Kasumi-1 (cell line): ENCODE results near the gene XRCC2.
"Not testable (repeated sequence)": the region's sequence is repeated elsewhere in the genome, so short reads cannot be mapped to it uniquely, and the experiment has no call there.

Source experiments
- DNase-seq, 2 experiments: peaks; one replicate each; lab custom pipeline; 2025; lab: John Stamatoyannopoulos, UW

XRCC2 gene

DNA sequence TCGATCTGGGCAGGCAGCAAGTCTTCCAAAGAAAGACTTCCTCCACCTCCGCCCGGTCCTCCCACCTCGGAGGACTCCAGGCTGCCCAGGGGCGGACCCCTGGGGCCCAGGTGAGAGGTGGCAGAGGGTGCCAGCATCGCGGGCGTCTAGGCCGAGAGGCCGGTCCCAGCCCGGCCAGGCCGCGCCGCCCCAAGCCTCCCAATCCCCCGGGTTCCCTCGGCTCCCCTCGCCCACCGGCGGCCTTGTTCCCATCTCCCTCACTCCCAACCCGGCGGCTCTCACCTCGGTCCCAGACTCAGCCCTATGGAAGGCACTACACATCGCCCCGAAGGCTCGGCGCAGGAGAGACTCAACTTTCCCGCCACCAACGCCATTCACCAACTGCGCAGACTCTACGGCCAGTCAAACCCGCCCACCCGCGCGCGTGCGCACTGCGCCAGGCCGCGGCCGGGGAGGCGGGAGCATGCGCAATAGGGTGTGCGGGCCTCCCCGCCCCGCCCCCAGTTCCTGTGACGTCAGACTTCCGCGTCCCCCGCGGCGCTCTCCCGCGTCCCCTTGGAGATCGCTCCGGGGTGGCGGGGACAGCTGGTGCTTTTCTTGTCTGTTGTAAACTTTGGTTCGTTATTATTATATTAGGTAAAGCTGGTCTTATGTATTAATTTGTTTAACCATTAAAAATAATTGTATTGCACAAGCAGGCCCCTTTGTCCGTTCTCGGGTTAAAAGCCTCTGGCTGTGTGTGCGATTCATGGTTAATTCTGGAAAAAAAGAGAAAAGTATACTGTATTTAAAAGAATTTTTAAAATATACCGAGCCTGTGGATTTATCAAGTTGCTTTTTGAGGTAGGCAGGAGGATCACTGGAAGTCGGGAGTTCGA, at the start of gene XRCC2:
TSS of gene XRCC2 (minus strand) at position 383 of the 878 bp plus-strand sequence. CDS start at position 321, 62 bp downstream.
- peak; percentile 75 to 77 for DNase-seq

DNA sequence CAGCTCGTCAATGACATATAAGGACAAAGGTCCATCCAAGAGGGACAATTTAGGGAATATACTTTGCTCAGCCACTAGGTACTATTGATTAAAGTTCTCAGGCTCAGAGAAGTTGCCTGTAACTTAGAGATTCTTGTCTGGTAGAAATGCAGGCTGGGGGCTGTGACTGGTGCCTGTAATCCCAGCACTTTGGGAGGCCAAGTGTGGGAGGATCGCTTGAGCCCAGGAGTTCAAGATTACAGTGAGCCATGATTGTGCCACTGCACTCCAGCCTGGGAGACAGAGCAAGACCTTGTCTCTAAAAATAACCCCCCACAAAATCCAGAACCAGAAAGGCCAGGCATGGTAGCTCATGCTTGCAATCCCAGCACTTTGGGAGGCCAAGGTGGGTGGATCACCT, 47.4 kb upstream of the XRCC2 start:
- DNase-seq: no peak

DNA sequence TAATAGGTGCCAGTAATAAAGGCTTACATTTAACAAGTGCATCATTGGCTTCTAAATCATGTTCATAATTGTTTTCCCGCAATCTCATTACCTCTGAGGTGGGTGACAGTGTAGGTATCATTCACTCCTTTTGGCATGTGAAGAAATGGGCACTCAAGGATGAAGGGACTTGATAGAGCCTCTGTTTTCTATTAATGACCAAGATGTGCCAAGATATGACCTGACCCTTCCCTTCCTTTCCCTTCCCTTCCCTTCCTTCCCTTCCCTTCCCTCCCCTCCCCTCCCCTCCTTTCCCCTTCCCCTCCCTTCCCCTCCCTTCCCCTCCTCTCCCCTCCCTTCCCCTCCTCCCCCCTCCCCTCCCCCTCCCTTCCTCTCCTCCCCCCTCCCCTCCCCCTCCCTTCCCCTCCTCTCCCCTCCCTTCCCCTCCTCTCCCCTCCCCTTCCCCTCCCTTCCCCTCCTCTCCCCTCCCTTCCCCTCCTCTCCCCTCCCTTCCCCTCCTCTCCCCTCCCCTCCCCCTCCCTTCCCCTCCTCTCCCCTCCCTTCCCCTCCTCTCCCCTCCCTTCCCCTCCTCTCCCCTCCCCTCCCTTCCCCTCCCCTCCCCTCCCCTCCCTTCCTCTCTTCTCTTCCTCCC, 36.6 kb upstream of the XRCC2 start:
- DNase-seq: not testable (repeated sequence)

DNA sequence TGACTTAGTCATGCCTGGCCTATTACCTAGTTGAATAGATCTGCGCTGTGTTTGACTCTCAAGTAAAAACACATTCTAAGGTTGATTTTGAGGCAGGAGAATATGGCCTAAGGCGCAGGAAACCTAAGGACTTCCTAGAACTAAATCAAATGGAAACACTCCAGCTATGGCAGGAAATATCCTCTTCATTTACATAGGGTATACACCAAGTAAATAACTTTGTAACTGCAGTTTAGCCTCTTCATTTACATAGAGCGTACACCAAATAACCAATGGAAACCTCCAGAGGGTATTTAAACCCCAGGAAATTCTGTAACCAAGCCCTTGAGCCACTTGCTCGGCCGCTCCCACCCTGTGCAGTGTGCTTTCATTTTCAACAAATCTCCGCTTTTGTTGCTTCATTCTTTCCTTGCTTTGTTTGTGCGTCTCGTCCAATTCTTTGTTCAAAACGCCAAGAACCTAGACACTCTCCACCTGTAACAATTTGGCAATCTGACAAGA, 35.6 kb upstream of the XRCC2 start:
- no peak for DNase-seq

DNA sequence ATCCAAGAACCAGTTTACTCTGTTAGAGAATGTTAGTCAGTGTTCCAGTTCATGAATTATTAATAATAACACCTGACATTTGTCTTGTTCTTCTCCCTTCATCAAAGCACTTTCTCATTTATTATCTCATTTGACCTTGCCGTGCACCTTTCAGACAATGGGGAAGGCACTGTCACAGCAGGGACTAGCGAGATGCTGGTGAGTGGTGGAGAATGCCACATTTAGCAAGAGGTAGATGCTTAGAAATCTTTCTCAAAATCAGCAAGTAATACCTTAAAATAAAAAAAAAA, 34.2 kb upstream of the XRCC2 start:
- DNase-seq: no peak

DNA sequence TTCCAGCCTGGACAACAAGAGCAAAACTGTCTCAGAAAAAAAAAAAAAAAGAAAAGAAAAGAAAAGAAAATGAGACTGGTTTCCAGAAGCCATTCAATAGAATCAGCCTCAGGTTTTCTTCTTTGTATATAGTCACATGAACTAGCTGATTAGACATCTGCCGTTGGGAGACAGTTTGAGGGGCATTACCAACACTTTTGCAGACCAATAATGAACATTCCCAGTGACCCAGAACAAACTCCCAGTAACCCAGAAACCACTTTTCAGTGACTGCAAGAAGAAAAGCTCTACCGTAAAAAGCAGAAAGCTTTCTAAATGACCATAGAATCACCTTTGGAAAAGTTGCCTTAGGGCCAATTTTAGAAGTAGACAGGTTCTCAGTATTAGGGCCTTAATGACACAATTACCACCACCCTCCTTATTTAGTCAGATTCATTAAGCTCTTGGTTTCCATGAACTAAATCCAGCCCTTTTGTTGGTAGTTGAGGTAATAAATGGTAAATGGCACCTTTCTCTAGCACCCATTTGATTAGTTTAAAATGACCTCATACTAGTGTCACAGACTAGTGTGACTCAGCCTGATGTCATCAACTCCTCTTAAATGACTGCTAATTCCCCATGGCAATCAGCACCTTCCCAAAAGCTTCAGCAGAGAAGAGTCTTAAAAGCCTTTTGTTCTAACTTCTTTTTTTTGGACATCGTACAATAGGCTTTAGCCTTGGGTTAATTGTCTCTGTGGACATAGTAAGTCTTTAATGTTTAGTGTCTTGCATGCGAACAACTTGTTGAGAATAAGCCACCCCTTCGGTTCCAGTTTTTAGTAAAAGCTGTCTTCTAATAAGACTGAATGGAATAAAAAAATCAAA, 33.6 kb upstream of the XRCC2 start:
- DNase-seq: no peak

DNA sequence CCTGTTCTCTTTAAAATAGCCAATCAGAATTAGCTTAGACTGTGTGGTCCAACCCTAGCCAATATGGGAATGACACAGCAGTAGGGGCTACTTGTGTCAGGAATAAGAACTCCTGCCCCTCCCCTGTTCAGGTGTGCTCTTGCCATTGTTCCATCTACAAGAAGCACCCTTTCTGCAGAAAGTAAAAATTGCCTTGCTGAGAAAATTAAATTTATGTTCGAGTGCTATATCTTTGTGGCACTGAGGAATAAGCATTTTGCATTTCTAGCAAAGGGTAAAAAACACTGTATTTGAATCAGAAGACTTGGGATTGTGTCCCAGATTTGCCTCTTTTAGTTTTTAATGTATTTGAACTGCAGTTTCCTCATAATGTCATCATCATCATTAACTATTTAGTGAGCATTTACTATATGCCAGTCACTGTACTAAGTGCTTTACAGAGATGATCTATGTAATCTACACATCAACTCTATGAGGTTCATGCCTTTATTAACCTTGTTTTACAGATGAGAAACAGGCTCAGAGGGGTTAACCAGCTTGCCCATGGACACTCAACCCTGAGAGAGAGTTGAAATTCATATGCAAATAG, 28.9 kb upstream of the XRCC2 start:
- DNase-seq: no peak

DNA sequence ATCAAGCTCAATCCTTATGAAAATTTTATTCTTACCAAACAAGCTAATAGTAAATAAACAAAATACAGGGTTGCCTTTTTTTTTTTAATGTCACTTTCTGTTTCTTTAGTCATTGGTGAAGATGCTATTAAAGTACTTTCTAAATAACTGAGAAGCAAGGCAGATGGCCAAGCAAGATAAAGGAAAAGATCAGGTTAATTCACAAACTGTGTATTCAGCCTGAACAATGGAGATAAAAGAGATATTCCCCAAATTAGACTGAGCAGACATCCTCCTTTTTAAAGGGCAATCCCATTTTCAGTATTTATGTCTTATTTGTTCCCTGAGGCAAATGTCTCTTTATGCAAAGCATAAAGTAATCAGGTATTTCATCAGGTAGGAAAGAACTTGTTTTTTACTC, 23.1 kb upstream of the XRCC2 start:
- DNase-seq: no peak

DNA sequence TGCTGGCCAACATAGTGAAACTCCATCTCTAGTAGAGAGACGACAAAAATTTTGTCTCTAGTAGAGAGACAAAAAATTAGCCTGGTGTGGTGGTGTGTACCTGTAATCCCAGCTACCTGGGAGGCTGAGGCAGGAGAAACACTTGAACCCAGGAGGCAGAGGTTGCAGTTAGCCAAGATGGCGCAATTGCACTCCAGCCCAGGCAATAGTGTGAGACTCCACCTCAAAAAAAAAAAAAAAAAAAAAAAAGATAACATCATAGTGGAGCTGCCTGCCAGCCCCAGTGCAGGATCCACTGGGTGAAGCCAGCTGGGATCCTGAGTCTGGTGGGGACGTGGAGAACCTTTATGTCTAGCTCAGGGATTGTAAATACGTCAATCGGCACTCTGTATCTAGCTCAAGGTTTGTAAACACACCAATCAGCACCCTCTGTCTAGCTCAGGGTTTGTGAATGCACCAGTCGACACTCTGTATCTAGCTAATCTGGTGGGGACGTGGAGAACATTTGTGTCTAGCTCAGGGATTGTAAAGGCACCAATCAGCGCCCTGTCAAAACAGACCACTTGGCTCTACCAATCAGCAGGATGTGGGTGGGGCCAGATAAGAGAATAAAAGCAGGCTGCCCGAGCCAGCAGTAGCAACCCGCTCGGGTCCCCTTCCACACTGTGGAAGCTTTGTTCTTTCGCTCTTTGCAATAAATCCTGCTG, 21.5 kb upstream of the XRCC2 start:
- DNase-seq: not testable (repeated sequence)

DNA sequence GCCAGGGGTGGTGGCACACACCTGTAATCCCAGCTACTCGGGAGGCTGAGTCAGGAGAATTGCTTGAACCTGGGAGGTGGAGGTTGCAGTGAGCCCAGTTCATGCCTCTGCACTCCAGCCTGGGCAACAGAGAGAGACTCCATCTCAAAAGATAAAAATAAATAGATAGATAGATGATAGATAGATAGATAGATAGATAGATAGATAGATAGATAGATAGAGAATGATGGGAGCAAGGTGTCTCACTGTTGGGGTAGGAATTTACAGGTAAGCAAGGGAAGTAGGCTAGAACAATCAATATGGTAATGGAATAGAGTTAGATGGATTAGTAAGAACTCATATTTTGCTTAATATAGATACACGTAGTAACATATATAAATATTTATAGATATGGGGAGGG, 16.3 kb upstream of the XRCC2 start:
- DNase-seq: not testable (repeated sequence)

DNA sequence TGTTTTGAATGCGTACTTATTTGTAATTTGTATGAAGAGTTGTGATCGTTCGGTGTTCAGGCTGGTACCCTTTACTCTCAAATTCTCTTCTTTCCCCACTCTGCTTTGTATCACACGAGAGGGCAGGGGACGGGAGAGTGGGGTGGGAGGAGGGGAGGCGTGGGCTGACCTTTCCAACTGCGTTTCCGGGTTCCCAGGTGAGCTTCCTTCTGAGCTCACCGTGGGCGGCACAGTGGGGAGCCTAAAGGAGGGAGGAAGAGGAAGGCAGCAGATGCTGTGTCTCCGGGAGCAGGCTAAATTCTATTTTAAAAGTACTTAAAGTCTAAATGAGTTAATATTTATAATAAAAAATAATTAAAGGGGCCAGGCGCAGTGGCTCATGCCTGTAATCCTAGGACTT, 7.4 kb upstream of the XRCC2 start:
- no peak for DNase-seq

DNA sequence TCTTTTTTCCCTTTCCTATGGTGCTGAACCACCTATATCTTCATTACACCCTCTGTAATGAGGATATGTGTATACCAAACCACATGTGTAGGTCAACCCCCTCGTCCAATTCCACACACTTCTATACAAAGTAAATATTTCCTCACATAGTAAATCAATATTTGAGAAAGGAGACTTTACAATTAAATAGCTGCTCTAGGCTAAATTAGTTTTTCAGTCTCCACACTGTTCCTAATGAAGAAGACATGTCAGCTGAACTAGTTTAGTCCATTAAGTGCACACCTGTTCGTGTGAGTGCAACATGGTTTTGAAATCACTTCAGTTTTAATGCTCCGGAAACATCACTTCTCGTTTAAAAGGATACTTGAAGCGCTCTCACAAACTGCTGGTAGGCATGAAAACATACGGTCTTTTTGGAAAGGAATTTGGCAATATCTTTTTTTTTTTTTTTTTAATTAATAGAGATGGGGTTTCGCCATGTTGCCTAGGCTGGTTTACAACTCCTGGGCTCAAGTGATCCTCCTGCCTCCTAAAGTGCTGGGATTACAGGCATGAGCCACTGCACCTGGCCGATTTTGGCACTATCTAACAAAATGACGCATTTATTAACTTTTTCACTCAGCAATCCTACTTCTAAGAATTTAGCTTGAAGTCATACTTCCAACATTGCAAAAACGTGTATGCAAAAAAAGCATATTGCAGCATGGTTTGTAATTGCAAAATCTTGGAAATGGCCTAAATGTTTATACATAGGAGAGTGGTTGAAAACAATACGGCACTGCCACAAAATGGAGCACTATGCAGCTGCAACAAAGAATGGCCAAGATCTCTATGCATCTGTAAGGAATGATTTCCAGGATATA, 2.1 kb upstream of the XRCC2 start:
- no peak for DNase-seq

DNA sequence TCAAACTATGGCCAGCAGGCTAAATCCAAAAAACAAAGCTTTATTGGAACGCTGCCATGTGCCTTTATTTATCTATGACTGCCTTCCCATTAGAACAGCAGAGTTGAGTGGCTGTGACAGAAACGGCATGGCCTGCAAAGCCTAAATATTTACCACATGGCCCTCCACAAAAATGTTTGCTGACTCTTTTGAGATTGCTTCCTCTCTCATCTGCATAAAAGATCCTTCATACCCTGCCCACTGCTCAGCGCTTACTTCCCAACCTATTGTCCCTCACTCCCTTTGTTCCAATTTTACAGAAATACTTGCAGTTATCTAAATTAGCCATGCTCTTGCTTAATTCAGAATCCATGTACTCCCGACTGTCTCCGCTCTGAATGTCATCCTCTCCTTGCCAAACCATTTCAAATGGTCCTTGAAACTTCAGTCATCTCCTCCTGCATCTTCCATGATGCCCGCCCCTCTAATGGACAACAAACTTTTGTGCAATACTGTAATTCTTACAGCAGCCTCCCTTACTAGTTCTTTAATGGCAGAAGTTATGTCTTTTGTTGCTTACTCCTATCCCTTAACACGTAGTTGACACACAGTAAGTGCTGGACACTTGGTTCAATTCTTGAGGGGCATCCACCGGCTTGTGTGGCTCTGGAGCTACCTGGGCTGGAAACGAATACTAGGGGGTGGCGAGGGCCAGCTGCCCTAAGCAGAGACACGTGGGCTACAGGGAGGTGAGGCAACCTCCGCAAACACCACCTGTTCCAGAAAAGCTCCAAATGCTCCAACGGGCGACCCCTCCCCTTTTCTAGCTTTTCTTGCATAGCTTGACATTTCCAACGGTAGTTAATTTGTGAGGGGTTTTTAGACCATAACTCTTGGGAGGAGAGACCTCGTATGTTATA, 832 bp downstream of the XRCC2 start:
- DNase-seq: peak; percentile 38 to 53

DNA sequence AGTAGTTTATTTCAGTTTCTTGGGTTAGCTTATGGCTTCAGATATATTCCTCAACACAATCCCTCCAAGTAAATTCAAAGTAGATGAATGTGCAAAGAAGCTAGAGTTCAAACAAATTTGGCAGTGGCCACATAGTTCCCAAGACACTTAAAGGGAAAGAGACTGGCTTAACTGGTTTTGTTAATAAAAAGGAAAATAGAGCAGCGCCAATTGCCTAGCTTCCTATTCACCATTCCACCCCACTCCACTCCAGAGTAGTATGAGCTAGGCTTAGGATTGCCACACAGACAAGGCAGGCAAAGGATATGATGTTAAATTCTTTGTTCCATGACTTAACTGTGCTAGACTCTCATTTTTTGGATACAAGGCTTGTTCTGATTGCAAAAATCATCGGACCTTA, 2.0 kb downstream of the XRCC2 start:
- no peak for DNase-seq

DNA sequence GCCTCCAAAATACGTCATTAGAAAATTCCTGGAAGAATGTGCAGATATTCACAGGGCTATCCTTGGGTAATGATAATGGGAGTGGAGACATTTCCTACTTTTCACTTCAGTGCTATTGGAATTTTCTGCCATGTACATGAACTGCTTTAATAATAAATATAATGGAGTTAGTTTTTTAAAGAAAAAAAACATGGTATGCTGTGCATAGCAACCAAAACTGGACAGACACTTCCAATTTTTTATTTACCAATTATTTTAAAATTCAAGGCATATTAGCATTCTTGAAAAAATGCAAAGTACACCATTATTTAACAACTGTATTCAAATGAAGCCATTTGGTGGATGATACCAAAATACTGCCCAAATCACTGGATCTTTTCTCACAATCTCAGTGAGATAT, 3.3 kb downstream of the XRCC2 start:
- DNase-seq: no peak

DNA sequence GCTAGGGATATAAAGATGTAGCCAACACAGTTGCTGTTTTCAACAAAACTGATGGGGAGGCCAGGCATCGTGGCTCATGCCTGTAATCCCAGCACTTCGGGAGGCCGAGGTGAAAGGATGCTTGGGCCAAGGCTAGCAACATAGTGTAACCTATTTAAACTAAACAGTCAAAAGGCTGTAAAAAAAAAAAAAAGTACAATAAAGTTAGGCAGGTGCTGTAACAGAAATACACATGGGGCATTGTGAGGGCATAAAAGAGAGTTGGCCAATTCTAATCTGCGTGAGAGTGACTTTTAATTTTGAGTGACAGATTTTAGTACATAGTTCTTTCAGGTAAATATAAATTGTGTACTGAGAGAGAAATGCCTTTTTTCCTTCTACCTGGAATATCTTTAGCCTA, 6.2 kb downstream of the XRCC2 start:
- no peak for DNase-seq

DNA sequence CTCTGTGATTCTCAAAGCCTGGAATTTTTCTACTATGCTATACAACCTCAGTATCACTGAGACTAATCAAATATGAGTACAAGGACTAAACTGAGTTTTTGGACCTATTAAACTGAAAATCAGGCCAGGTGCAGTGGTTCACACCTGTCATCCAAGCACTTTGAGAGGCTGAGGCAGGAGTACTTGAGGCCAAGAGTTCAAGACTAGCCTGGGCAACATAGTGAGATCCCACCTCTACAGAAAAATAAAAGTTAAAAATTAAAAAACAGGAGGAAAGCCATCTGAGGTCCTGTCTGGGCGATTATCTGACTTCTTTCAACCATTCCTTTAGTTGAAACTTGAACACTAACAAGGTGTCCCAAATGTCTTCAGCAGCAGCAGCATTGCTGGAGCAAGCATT, 7.0 kb downstream of the XRCC2 start:
- DNase-seq: no peak

DNA sequence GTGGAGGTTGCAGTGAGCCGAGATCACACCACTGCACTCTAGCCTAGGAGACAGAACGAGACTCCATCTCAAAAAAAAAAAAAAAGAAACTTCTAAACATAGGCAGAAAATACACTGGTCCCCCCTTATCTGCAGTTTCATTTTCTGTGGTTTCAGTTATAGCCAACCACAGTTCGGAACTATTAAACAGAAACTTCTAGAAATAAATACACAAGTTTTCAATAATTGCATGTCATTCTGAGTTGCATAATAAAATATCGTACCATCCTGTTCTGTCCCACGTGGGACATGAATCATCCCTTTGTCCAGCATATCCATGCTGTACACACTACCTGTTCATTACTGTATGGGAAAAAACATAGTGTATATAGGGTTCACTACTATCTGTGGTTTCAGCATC, 8.0 kb downstream of the XRCC2 start:
- no peak for DNase-seq

DNA sequence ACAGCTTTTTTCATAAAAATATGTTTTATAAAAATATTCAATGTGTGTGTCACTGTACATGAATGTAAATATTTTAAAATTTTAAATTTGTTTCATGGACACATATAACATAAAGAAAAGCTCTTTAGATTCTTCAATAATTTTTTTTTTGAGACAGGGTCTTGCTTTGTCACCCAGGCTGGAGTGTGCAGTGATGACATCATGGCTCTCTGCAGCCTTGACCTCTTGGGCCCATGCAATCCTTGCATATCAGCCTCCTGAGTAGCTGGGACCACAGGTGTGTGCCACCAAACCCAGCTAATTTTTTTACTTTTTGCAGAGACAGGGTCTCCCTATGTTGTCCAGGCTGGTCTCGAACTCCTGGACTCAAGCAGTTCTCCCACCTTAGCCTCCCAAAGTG, 9.9 kb downstream of the XRCC2 start:
- no peak for DNase-seq

DNA sequence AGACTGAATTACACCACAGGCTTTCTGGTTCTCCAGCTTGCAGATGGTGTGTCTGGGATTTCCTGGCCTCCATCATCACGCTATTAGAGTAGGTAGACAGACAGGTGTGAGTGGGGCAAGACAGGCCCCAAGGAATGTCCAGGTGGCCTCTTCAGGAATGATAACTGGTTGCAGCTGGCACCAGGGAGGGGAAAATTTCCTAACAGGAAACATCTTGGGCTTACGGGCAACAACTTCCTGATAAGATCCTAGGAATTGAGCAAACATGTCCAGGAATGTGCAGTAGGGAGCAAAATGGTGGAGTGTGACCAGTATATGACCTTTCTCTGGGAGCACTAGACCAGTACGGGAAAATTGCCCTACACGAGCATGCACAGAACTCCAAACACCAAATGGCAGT, 11.3 kb downstream of the XRCC2 start:
- DNase-seq: no peak
